ENCODE measurements around the gene GIGYF1. TPM values are rescaled to one million over a fixed set of nuclear protein-coding genes. Genes with fewer than 3 reads are reported as not detected.

Gene GIGYF1
- total and polyA plus RNA-seq, 2 of the 13 experiments (the other 11 are each of a cell fraction or from before 2014, with no cell fraction given), result 7.6 to 16.1 TPM

DNA sequence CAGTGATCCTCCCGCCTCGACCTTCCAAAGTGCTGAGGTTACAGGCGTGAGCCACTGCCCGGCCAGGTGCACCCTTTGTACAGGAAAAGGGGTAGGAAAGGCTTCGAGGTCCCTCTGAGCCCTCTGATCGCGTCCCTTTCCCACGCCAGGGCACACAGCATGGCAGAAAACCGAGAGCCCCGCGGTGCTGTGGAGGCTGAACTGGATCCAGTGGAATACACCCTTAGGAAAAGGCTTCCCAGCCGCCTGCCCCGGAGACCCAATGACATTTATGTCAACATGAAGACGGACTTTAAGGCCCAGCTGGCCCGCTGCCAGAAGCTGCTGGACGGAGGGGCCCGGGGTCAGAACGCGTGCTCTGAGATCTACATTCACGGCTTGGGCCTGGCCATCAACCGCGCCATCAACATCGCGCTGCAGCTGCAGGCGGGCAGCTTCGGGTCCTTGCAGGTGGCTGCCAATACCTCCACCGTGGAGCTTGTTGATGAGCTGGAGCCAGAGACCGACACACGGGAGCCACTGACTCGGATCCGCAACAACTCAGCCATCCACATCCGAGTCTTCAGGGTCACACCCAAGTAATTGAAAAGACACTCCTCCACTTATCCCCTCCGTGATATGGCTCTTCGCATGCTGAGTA is 12.7 kb upstream of the GIGYF1 start (continued):
- TF ChIP-seq LBX2 (CRISPR knock-in tag; IDR thresholded peaks at IDR 0.05; ENCODE audit: borderline replicate concordance) (no peak), GTF2F1 (IDR thresholded peaks at IDR 0.05; ENCODE audit: low read length) (no peak), SMARCE1 (IDR thresholded peaks at IDR 0.05; ENCODE audit: borderline replicate concordance) (no peak), ZNF747 (CRISPR knock-in tag; IDR thresholded peaks at IDR 0.05; ENCODE audit: borderline replicate concordance) (no peak), DMAP1 (CRISPR knock-in tag; IDR thresholded peaks at IDR 0.05) (no peak), SRSF4 (IDR thresholded peaks at IDR 0.05; ENCODE audit: low read depth, low read length, poor library complexity, severe bottlenecking) (no peak), IRX3 (CRISPR knock-in tag; IDR thresholded peaks at IDR 0.05; ENCODE audit: borderline replicate concordance, low read depth) (no peak), ZNF841 (CRISPR knock-in tag; IDR thresholded peaks at IDR 0.05; ENCODE audit: borderline replicate concordance) (no peak), NAIF1 (CRISPR knock-in tag; IDR thresholded peaks at IDR 0.05; ENCODE audit: borderline replicate concordance) (no peak), SP140L (CRISPR knock-in tag; IDR thresholded peaks at IDR 0.05; ENCODE audit: borderline replicate concordance) (no peak), ZNF570 (CRISPR knock-in tag; IDR thresholded peaks at IDR 0.05; ENCODE audit: borderline replicate concordance) (no peak), ZNF383 (CRISPR knock-in tag; IDR thresholded peaks at IDR 0.05; ENCODE audit: borderline replicate concordance) (no peak), SIX4 (CRISPR knock-in tag; IDR thresholded peaks at IDR 0.05) (no peak), ZNF260 (CRISPR knock-in tag; IDR thresholded peaks at IDR 0.05; ENCODE audit: borderline replicate concordance, low read depth) (no peak), GPBP1L1 (CRISPR knock-in tag; IDR thresholded peaks at IDR 0.05) (no peak), ZNF761 (CRISPR knock-in tag; conservative IDR thresholded peaks at IDR 0.05) (no peak), MXD4 (CRISPR knock-in tag; IDR thresholded peaks at IDR 0.05) (no peak), ZSCAN25 (CRISPR knock-in tag; IDR thresholded peaks at IDR 0.05) (no peak), PATZ1 (CRISPR knock-in tag; IDR thresholded peaks at IDR 0.05) (0 out of 2 replicates have a peak, but pooled peaks have one; percentile 20), TCF7L2 (IDR thresholded peaks at IDR 0.05; ENCODE audit: low read depth, low read length) (no peak), SKI (IDR thresholded peaks at IDR 0.05; ENCODE audit: partially characterized antibody) (no peak), E2F5 (CRISPR knock-in tag; conservative IDR thresholded peaks at IDR 0.05) (no peak), ZMYM3 (CRISPR knock-in tag; IDR thresholded peaks at IDR 0.05) (peak; percentile 37; the same call in 1 of the 2 replicates)
- TF ChIP-seq, protein P1, sequence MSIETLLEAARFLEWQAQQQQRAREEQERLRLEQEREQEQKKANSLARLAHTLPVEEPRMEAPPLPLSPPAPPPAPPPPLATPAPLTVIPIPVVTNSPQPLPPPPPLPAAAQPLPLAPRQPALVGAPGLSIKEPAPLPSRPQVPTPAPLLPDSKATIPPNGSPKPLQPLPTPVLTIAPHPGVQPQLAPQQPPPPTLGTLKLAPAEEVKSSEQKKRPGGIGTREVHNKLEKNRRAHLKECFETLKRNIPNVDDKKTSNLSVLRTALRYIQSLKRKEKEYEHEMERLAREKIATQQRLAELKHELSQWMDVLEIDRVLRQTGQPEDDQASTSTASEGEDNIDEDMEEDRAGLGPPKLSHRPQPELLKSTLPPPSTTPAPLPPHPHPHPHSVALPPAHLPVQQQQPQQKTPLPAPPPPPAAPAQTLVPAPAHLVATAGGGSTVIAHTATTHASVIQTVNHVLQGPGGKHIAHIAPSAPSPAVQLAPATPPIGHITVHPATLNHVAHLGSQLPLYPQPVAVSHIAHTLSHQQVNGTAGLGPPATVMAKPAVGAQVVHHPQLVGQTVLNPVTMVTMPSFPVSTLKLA (IDR thresholded peaks at IDR 0.05), result no peak
- TF ChIP-seq, protein P2, sequence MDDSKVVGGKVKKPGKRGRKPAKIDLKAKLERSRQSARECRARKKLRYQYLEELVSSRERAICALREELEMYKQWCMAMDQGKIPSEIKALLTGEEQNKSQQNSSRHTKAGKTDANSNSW (CRISPR knock-in tag; IDR thresholded peaks at IDR 0.05; ENCODE audit: borderline replicate concordance), result no peak

Measured in HepG2 (cell line).